ENCODE data around the gene TUBB4A. TPM values are rescaled to one million over a fixed set of nuclear protein-coding genes. Genes with fewer than 3 reads are reported as not detected.

TUBB4A gene
- total RNA-seq, 1 experiment from 2014 or later: 18.5 TPM

DNA sequence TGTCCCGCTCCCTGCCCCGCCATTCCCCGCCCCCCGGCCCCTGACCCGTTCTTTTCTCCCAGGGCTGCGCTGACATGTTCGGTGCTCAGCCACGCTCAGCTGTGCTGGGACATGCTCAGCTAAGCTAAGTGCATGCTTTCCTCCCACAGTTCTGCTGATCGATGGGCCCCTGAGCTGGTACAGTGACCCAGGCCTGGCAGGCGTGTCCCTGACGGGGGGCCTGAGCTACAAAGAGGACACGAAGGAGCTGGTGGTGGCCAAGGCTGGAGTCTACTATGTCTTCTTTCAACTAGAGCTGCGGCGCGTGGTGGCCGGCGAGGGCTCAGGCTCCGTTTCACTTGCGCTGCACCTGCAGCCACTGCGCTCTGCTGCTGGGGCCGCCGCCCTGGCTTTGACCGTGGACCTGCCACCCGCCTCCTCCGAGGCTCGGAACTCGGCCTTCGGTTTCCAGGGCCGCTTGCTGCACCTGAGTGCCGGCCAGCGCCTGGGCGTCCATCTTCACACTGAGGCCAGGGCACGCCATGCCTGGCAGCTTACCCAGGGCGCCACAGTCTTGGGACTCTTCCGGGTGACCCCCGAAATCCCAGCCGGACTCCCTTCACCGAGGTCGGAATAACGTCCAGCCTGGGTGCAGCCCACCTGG, 32.5 kb upstream of the TUBB4A start:
- DNase-seq (ENCODE audit: low spot score) (peak; percentile 47), ATAC-seq (peak; percentile 11)
- peak overlapping the region; percentile 69 for H3K4me3 Mint-ChIP-seq
- CTCF ChIA-PET: interaction anchor here (0.6 to 3.5 kb wide), 9 partner anchors 17 to 548 kb away, joined by 3 to 35 read pairs (median 4); no protein-coding TSS in a partner anchor
- H3K36me3 Mint-ChIP-seq: peaks cover 15% of the 10 kb centered on the region
- H3K27ac Mint-ChIP-seq: no peak overlapping the region
- POLR2A ChIA-PET: interaction anchor here (0.6 to 1.6 kb wide), 3 partner anchors 41 to 267 kb away, joined by 4 to 13 read pairs (median 5); no protein-coding TSS in a partner anchor
- H3K27me3 Mint-ChIP-seq (ENCODE audit: low read depth): peaks cover 71% of the 10 kb centered on the region
- H3K9me3 Mint-ChIP-seq: peaks cover 18% of the 10 kb centered on the region
- TF ChIP-seq MAX (CRISPR knock-in tag; IDR thresholded peaks at IDR 0.05) (peak; percentile 45; the same call in 1 of the 2 replicates), MYBL2 (CRISPR knock-in tag; IDR thresholded peaks at IDR 0.05) (no peak)
- peaks cover 32% of the 10 kb centered on the region for H3K4me1 Mint-ChIP-seq

- no peak overlapping the region for H3K27ac Mint-ChIP-seq
- CTCF ChIA-PET: interaction anchor here (0.9 to 3.5 kb wide), 6 partner anchors 17 to 205 kb away, joined by 3 to 35 read pairs (median 4); no protein-coding TSS in a partner anchor
- no peak for TF ChIP-seq JUN (CRISPR knock-in tag; IDR thresholded peaks at IDR 0.05)
- no peak for TF ChIP-seq TP53 (CRISPR knock-in tag; IDR thresholded peaks at IDR 0.05)
- TF ChIP-seq ETV6 (CRISPR knock-in tag; IDR thresholded peaks at IDR 0.05): no peak
- no peak for TF ChIP-seq CREB1 (CRISPR knock-in tag; IDR thresholded peaks at IDR 0.05)
- TF ChIP-seq E2F4 (CRISPR knock-in tag; IDR thresholded peaks at IDR 0.05; ENCODE audit: borderline replicate concordance, low read depth): no peak
- TF ChIP-seq, protein P1, sequence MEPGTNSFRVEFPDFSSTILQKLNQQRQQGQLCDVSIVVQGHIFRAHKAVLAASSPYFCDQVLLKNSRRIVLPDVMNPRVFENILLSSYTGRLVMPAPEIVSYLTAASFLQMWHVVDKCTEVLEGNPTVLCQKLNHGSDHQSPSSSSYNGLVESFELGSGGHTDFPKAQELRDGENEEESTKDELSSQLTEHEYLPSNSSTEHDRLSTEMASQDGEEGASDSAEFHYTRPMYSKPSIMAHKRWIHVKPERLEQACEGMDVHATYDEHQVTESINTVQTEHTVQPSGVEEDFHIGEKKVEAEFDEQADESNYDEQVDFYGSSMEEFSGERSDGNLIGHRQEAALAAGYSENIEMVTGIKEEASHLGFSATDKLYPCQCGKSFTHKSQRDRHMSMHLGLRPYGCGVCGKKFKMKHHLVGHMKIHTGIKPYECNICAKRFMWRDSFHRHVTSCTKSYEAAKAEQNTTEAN (CRISPR knock-in tag; IDR thresholded peaks at IDR 0.05): no peak
- no peak for TF ChIP-seq HMGA2 (CRISPR knock-in tag; IDR thresholded peaks at IDR 0.05)
- TF ChIP-seq, protein P2, sequence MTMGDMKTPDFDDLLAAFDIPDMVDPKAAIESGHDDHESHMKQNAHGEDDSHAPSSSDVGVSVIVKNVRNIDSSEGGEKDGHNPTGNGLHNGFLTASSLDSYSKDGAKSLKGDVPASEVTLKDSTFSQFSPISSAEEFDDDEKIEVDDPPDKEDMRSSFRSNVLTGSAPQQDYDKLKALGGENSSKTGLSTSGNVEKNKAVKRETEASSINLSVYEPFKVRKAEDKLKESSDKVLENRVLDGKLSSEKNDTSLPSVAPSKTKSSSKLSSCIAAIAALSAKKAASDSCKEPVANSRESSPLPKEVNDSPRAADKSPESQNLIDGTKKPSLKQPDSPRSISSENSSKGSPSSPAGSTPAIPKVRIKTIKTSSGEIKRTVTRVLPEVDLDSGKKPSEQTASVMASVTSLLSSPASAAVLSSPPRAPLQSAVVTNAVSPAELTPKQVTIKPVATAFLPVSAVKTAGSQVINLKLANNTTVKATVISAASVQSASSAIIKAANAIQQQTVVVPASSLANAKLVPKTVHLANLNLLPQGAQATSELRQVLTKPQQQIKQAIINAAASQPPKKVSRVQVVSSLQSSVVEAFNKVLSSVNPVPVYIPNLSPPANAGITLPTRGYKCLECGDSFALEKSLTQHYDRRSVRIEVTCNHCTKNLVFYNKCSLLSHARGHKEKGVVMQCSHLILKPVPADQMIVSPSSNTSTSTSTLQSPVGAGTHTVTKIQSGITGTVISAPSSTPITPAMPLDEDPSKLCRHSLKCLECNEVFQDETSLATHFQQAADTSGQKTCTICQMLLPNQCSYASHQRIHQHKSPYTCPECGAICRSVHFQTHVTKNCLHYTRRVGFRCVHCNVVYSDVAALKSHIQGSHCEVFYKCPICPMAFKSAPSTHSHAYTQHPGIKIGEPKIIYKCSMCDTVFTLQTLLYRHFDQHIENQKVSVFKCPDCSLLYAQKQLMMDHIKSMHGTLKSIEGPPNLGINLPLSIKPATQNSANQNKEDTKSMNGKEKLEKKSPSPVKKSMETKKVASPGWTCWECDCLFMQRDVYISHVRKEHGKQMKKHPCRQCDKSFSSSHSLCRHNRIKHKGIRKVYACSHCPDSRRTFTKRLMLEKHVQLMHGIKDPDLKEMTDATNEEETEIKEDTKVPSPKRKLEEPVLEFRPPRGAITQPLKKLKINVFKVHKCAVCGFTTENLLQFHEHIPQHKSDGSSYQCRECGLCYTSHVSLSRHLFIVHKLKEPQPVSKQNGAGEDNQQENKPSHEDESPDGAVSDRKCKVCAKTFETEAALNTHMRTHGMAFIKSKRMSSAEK (CRISPR knock-in tag; IDR thresholded peaks at IDR 0.05; ENCODE audit: borderline replicate concordance): no peak
- TF ChIP-seq, protein P3, sequence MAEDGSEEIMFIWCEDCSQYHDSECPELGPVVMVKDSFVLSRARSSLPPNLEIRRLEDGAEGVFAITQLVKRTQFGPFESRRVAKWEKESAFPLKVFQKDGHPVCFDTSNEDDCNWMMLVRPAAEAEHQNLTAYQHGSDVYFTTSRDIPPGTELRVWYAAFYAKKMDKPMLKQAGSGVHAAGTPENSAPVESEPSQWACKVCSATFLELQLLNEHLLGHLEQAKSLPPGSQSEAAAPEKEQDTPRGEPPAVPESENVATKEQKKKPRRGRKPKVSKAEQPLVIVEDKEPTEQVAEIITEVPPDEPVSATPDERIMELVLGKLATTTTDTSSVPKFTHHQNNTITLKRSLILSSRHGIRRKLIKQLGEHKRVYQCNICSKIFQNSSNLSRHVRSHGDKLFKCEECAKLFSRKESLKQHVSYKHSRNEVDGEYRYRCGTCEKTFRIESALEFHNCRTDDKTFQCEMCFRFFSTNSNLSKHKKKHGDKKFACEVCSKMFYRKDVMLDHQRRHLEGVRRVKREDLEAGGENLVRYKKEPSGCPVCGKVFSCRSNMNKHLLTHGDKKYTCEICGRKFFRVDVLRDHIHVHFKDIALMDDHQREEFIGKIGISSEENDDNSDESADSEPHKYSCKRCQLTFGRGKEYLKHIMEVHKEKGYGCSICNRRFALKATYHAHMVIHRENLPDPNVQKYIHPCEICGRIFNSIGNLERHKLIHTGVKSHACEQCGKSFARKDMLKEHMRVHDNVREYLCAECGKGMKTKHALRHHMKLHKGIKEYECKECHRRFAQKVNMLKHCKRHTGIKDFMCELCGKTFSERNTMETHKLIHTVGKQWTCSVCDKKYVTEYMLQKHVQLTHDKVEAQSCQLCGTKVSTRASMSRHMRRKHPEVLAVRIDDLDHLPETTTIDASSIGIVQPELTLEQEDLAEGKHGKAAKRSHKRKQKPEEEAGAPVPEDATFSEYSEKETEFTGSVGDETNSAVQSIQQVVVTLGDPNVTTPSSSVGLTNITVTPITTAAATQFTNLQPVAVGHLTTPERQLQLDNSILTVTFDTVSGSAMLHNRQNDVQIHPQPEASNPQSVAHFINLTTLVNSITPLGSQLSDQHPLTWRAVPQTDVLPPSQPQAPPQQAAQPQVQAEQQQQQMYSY (CRISPR knock-in tag; IDR thresholded peaks at IDR 0.05): no peak
- no peak for TF ChIP-seq RELA (CRISPR knock-in tag; IDR thresholded peaks at IDR 0.05; ENCODE audit: borderline replicate concordance)
- TF ChIP-seq, protein P4, sequence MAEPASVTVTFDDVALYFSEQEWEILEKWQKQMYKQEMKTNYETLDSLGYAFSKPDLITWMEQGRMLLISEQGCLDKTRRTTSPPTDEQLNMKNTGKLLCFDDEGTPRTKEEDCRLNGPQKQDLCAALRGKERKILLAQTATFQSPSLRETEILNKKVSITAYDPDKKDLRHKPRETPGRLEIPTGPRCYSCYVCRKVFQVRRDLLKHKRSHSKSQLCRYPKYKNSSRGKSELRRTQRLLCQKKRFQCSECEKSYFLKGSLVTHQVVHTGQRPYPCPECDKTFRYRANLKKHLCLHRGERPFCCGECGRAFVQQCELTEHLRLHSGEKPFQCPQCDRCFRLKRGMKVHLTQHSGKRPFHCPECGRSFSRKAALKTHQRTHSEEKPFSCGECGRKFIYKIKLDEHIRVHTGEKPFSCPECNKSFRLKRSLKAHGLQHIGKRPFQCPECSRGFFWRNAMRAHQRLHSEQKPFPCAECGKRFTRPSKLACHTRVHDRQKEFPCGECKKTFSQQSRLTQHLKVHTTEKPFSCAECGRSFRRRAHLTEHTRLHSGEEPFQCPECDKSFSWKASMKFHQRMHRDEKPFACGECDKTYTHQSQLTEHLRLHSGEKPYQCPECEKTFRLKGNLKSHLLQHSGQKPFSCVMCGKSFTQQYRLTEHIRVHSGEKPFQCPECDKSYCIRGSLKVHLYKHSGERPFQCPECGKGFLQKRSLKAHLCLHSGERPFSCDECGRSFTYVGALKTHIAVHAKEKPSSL (CRISPR knock-in tag; conservative IDR thresholded peaks at IDR 0.05): no peak
- no peak for TF ChIP-seq PRRX2 (CRISPR knock-in tag; IDR thresholded peaks at IDR 0.05)
These were observed 31.8 kb upstream of the TUBB4A start for GRCh38 chr19:6533746-6534418.

More at GRCh38 chr19:6533746-6534418, 31.8 kb upstream of the TUBB4A start:
- DNase-seq (ENCODE audit: low spot score) (peak; percentile 30), ATAC-seq (peak; percentile 23)
- Mint-ChIP-seq H3K4me3 (peak overlapping the region; percentile 67), H3K36me3 (peaks cover 15% of the 10 kb centered on the region), H3K9me3 (peaks cover 18% of the 10 kb centered on the region), H3K4me1 (peaks cover 37% of the 10 kb centered on the region), H3K27me3 (ENCODE audit: low read depth) (peaks cover 76% of the 10 kb centered on the region)
- POLR2A ChIA-PET: interaction anchor here (0.6 to 1.6 kb wide), 3 partner anchors 42 to 181 kb away, joined by 4 to 13 read pairs (median 5); no protein-coding TSS in a partner anchor
